ENCODE measurements around the gene KANK2.
A peak's percentile ranks its signal among the peaks of the same experiment; 100 is the strongest.

KANK2 gene

GRCh38 chr19:11225172-11225571 lies 27.8 kb upstream of the KANK2 start:
- DNase-seq, result no peak

- no peak for DNase-seq
Observed at GRCh38 chr19:11224429-11224828, 27.1 kb upstream of the KANK2 start.

GRCh38 chr19:11223200-11223599 lies 25.9 kb upstream of the KANK2 start:
- DNase-seq, result no peak

GRCh38 chr19:11221082-11221598 lies 23.8 kb upstream of the KANK2 start:
- DNase-seq, result no peak

- no peak for DNase-seq
Observed at GRCh38 chr19:11214387-11214786, 17.0 kb upstream of the KANK2 start.

- DNase-seq, result no peak
Observed at GRCh38 chr19:11210656-11210928, 13.2 kb upstream of the KANK2 start.

- no peak for DNase-seq
Observed at GRCh38 chr19:11209839-11210655, 12.7 kb upstream of the KANK2 start.

- DNase-seq, result no peak
Observed at GRCh38 chr19:11208561-11209471, 11.5 kb upstream of the KANK2 start.

GRCh38 chr19:11205939-11206570 lies 8.7 kb upstream of the KANK2 start:
- no peak for DNase-seq

- no peak for DNase-seq
Observed at GRCh38 chr19:11204943-11205349, 7.6 kb upstream of the KANK2 start.

GRCh38 chr19:11204076-11204602 lies 6.8 kb upstream of the KANK2 start:
- no peak for DNase-seq

GRCh38 chr19:11203194-11204075 lies 6.1 kb upstream of the KANK2 start:
- DNase-seq, result peak; percentile 39

- no peak for DNase-seq
Observed at GRCh38 chr19:11202488-11203193, 5.3 kb upstream of the KANK2 start.

GRCh38 chr19:11201791-11202190 lies 4.4 kb upstream of the KANK2 start:
- DNase-seq, result no peak

GRCh38 chr19:11200931-11201330 lies 3.6 kb upstream of the KANK2 start:
- DNase-seq, result no peak

- DNase-seq, result no peak
Observed at GRCh38 chr19:11200015-11200574, 2.8 kb upstream of the KANK2 start.

GRCh38 chr19:11199517-11199916 lies 2.2 kb upstream of the KANK2 start:
- no peak for DNase-seq

- no peak for DNase-seq
Observed at GRCh38 chr19:11198769-11199424, 1.6 kb upstream of the KANK2 start.

GRCh38 chr19:11198175-11198534 lies 810 bp upstream of the KANK2 start:
- no peak for DNase-seq

GRCh38 chr19:11196406-11197287 lies 698 bp downstream of the KANK2 start:
- no peak for DNase-seq

Measured in CD4-positive, alpha-beta T cell treated with Interleukin-17A for 1 hour (primary cell).